BJ (cell line): ENCODE results near the gene CDC6. TPM values are rescaled to one million over a fixed set of nuclear protein-coding genes. Genes with fewer than 3 reads are reported as not detected.

Experiments used
- CTCF ChIA-PET: fragments of 350-600 bp; formaldehyde crosslinking; extraction: SDS; loops from one replicate; lab custom pipeline; 2021; ENCODE audit warnings: antibody characterized with exemption, inconsistent platforms; lab: Yijun Ruan, JAX
- POLR2A ChIA-PET: fragments of 300-600 bp; sonication (Branson Sonifier 250); formaldehyde crosslinking; extraction: SDS; loops from one replicate; lab custom pipeline; 2021; ENCODE audit warnings: antibody characterized with exemption; lab: Charles Lee
- DNase-seq: peaks from one replicate; pipeline ENCODE4 v3.0.0-alpha.2; 2011; ENCODE audit warnings: low read depth
- H3K27me3 ChIP-seq: 2 replicates; pipeline ENCODE4 v1.6.0; 2011; ENCODE audit warnings: low read length; ENCODE audit not compliant: control insufficient read depth, insufficient read depth
- H3K36me3 ChIP-seq: 2 replicates; pipeline ENCODE4 v1.5.1; 2011; ENCODE audit warnings: low read length; ENCODE audit not compliant: control insufficient read depth, insufficient read depth
- H3K4me3 ChIP-seq: 2 replicates; pipeline ENCODE4 v1.5.1; 2011; ENCODE audit warnings: low read depth, mild to moderate bottlenecking, control low read depth, low read length
- polyA plus RNA-seq: library from polyadenylated mRNA; depleted of rRNA; stranded (reverse); fragments of >200 nt; gene quantifications from 2 replicates; pipeline ENCODE4 v1.2.3, GENCODE V29; 2011; rRNA removed
- TF ChIP-seq, protein P1 (sequence below): IDR thresholded peaks from 2 replicates; pipeline ENCODE4 v1.5.1; 2011; ENCODE audit warnings: low read depth, mild to moderate bottlenecking, control low read depth, inconsistent platforms, low read length, moderate library complexity; ENCODE audit not compliant: insufficient read depth

Gene CDC6
- polyA plus RNA-seq, 1 experiment, result 5.6 TPM

DNA sequence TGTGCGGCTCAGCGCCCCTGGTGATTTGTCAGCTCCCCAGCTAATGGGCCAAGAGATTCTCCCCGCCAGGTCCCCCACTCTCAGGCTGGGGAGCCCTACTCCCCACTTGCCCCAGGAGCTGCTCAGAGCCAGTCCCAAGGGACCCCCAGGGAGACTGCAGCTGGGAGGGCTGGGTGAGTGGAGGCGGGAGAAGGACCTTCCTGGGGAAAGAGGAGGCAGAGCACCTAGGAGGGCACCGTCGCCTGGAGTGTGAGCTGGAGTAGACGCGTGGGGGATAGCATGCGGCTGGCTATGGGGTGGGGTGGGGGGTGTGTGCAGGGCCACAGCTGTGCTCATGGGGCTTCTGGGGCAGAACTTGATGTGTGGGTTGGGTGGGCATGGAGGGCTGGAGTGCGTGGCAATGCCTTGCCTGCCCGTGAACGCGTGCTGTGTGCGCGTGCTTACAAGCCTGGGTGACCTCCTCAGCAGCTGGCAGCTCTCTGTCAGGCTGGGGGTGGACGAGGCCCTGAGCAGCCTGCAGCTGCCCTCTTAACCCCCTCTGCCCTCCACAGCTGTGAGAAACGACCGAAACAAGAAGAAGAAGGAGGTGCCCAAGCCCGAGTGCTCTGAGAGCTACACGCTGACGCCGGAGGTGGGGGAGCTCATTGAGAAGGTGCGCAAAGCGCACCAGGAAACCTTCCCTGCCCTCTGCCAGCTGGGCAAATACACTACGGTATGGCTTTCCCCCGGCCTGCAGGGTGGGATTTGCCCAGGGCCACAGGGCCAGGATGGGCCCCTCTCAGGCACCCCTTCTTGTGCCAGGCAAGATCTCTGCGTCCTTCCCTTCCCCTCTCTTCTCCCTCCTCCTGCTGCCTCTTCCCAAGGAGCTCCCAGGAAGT is 63.9 kb downstream of the CDC6 start:
- no peaks in the 10 kb centered on the region; the same call in 1 of the 2 replicates for H3K27me3 ChIP-seq
- DNase-seq, result no peak
- TF ChIP-seq, protein P1, sequence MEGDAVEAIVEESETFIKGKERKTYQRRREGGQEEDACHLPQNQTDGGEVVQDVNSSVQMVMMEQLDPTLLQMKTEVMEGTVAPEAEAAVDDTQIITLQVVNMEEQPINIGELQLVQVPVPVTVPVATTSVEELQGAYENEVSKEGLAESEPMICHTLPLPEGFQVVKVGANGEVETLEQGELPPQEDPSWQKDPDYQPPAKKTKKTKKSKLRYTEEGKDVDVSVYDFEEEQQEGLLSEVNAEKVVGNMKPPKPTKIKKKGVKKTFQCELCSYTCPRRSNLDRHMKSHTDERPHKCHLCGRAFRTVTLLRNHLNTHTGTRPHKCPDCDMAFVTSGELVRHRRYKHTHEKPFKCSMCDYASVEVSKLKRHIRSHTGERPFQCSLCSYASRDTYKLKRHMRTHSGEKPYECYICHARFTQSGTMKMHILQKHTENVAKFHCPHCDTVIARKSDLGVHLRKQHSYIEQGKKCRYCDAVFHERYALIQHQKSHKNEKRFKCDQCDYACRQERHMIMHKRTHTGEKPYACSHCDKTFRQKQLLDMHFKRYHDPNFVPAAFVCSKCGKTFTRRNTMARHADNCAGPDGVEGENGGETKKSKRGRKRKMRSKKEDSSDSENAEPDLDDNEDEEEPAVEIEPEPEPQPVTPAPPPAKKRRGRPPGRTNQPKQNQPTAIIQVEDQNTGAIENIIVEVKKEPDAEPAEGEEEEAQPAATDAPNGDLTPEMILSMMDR, result no peak
- POLR2A ChIA-PET, result no interaction called here
- no peak overlapping the region for H3K4me3 ChIP-seq
- peaks cover 57% of the 10 kb centered on the region for H3K36me3 ChIP-seq
- CTCF ChIA-PET, result interaction anchor here (0.9 to 28.2 kb wide), 5 partner anchors 11 to 203 kb away, joined by 3 to 762 read pairs (median 3); partner anchors contain the start of gene RARA

DNA sequence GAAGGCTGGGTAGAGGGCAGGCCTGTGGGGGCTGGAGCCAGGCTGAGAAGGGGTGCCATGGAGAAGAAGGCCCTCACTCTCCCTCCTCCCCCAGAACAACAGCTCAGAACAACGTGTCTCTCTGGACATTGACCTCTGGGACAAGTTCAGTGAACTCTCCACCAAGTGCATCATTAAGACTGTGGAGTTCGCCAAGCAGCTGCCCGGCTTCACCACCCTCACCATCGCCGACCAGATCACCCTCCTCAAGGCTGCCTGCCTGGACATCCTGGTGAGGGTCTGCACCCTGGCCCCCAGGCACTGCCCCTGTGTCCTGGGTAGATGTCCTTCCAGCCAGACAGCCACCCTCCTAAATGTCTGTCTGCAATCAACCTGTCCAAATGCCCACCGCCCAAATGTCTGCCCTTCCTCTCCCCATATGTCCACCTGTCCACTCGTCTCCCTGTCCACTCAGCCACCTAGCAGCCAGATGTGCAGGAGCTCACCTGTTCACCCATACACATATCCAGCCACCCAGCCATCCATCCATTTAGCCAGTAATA is 64.6 kb downstream of the CDC6 start:
- Histone ChIP-seq H3K4me3 (no peak overlapping the region), H3K27me3 (no peaks in the 10 kb centered on the region; the same call in 1 of the 2 replicates), H3K36me3 (peaks cover 57% of the 10 kb centered on the region)
- ChIA-PET POLR2A (interaction anchor here (0.7 kb wide), 1 partner anchor 49 kb away, joined by 3 read pairs; no protein-coding TSS in a partner anchor), CTCF (interaction anchor here (0.9 to 28.2 kb wide), 6 partner anchors 10 to 202 kb away, joined by 3 to 762 read pairs (median 4); partner anchors contain the start of gene RARA)
- DNase-seq, result no peak
- TF ChIP-seq, protein P1, result no peak

DNA sequence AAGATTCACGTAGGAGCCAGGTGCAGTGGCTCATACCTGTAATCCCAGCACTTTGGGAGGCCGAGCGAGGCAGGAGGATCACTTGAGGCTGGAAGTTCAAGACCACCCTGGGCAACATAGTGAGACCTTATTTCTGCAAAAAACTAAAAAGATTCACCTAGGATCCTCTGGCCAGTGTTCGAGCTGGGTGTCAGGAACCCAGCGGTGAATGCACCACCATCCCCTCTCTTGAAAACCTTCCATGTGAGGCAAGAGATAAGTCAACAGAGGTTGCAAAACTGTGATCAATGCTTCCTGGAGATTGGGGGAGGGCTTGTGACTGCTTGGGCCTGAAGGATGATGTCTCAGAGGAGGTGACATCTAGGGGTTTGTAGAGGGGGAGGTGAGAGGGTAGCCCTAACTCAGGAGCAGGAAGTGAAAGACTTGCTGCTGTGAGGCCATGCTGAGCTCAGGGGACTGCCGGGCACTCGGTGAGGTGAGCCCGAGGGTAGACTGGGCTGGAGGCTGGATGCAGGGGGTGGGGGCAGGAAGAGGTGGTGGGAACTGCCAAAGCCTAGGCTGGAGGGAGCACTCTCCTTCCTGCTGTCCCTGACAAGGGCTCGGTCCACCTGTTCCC is 65.2 kb downstream of the CDC6 start:
- ChIA-PET POLR2A (interaction anchor here (0.7 kb wide), 1 partner anchor 50 kb away, joined by 3 read pairs; no protein-coding TSS in a partner anchor), CTCF (interaction anchor here (1.1 to 28.2 kb wide), 3 partner anchors 26 to 45 kb away, joined by 3 to 762 read pairs (median 15); partner anchors contain the start of gene RARA)
- TF ChIP-seq, protein P1, result no peak
- Histone ChIP-seq H3K4me3 (no peak overlapping the region), H3K36me3 (peaks cover 57% of the 10 kb centered on the region), H3K27me3 (no peaks in the 10 kb centered on the region; the same call in 1 of the 2 replicates)
- DNase-seq, result no peak

Other genes starting within 250 kb of the CDC6 start
- 40.1 and 55.2 TPM in 2 replicates for gene MED24, start 233.5 kb upstream of the CDC6 start, polyA plus RNA-seq
- gene THRA, start 224.9 kb upstream of the CDC6 start, polyA plus RNA-seq, result 32.1 and 43.3 TPM in 2 replicates
- 1.9 and 2.3 TPM in 2 replicates for gene NR1D1, start 187.3 kb upstream of the CDC6 start, polyA plus RNA-seq
- gene MSL1, start 165.9 kb upstream of the CDC6 start, polyA plus RNA-seq, result 36.7 and 69.0 TPM in 2 replicates
- gene CASC3, start 147.3 kb upstream of the CDC6 start, polyA plus RNA-seq, result 27.8 and 35.1 TPM in 2 replicates
- 2.3 and 3.8 TPM in 2 replicates for gene RAPGEFL1, start 110.4 kb upstream of the CDC6 start, polyA plus RNA-seq
- 7.9 and 8.1 TPM in 2 replicates for gene WIPF2, start 68.6 kb upstream of the CDC6 start, polyA plus RNA-seq
- gene RARA, start 21.3 kb downstream of the CDC6 start, polyA plus RNA-seq, result 6.3 and 6.5 TPM in 2 replicates
- gene GJD3, start 76.9 kb downstream of the CDC6 start, polyA plus RNA-seq, result 0.48 and 0.56 TPM in 2 replicates
- 31.8 and 69.6 TPM in 2 replicates for gene TOP2A, start 130.0 kb downstream of the CDC6 start, polyA plus RNA-seq
- gene IGFBP4, start 155.6 kb downstream of the CDC6 start, polyA plus RNA-seq, result 816 and 1,200 TPM in 2 replicates
- 0.12 and 0.40 TPM in 2 replicates for gene TNS4, start 213.7 kb downstream of the CDC6 start, polyA plus RNA-seq